Testis (tissue), 3 donors: ENCODE measurements around the gene PGD. TPM values are rescaled to one million over a fixed set of nuclear protein-coding genes. Genes with fewer than 3 reads are reported as not detected.

ENCODE experiments used
- DNase-seq: peaks from one replicate; pipeline ENCODE4 v3.0.0-alpha.2; 2019
- H3K27ac ChIP-seq, 2 donors: fragments of 200-600 bp; sonication (generic); one replicate each; pipeline ENCODE4 v1.5.1; 2019
- H3K27me3 ChIP-seq: fragments of 200-600 bp; sonication (generic); one replicate; pipeline ENCODE4 v1.5.1; 2019
- H3K36me3 ChIP-seq: fragments of 200-600 bp; sonication (generic); one replicate; pipeline ENCODE4 v1.5.1; 2017; ENCODE audit warnings: low read depth; ENCODE audit errors: missing control alignments
- H3K4me1 ChIP-seq: fragments of 200-600 bp; sonication (generic); one replicate; pipeline ENCODE4 v1.5.1; 2019
- H3K4me3 ChIP-seq, 2 donors: fragments of 200-600 bp; sonication (generic); one replicate each; pipeline ENCODE4 v1.5.1; 2017 to 2019
- H3K9me3 ChIP-seq: fragments of 200-600 bp; sonication (generic); one replicate; pipeline ENCODE4 v1.5.1; 2017
- CTCF ChIP-seq, 3 experiments: fragments of 450-650 bp in 2 of 3; fragments of 200-600 bp in 1 of 3; sonication (generic) in 1 of 3; IDR thresholded peaks; one replicate each; pipeline ENCODE4 v1.5.1; 2016 to 2019; ENCODE audit warnings: antibody characterized with exemption in 3 of 3, mild to moderate bottlenecking in 2 of 3, moderate library complexity in 1 of 3
- POLR2A ChIP-seq: fragments of 450-650 bp; IDR thresholded peaks from one replicate; pipeline ENCODE4 v1.6.1; 2017; ENCODE audit warnings: antibody characterized with exemption, mild to moderate bottlenecking, moderate library complexity
- WGBS, 2 donors: methylation state at CpG; one replicate each; pipeline ENCODE4 v1.1.5; 2018; 5-methylcytosine and 5-hydroxymethylcytosine counted together
- intact Hi-C: fragments of 100-400 bp; cut with DNase I; formaldehyde crosslinking; loops from one replicate; pipeline ENCODE4 v1.15.1; 2023; ENCODE audit warnings: low total_unique reads
- polyA plus RNA-seq: library from polyadenylated mRNA; stranded (reverse); fragments of 350-450 nt; fragmentation: Illumina TruSeq; extraction: RNeasy Lipid Tissue Mini Kit (QIAGEN cat#74804); gene quantifications from one replicate; pipeline ENCODE4 v1.2.3, GENCODE V29; 2014; ENCODE audit warnings: low read depth, low replicate concordance; ENCODE audit not compliant: insufficient read depth
- total RNA-seq, 2 donors: library from RNA; depleted of rRNA; stranded (reverse); fragments of >200 nt; gene quantifications; one replicate each; pipeline ENCODE4 v1.2.3, GENCODE V29; 2016

Gene PGD
- total and polyA plus RNA-seq, 3 donors from 2014 or later = 208 to 241 (median 209) TPM

- no peaks in the 10 kb centered on the region for H3K9me3 ChIP-seq
- intact Hi-C loops = no loop called here
- peaks cover 3% of the 10 kb centered on the region for H3K4me1 ChIP-seq
- H3K27me3 ChIP-seq = no peaks in the 10 kb centered on the region
- WGBS, 2 donors = 56 to 58% methylated on average over 9 of the region's 9 CpGs
- no peaks in the 10 kb centered on the region for H3K36me3 ChIP-seq
- TF ChIP-seq CTCF (IDR thresholded peaks at IDR 0.05) (no peak), POLR2A (no peak)
- DNase-seq = no peak
- H3K4me3 ChIP-seq = no peak overlapping the region
- no peak overlapping the region for H3K27ac ChIP-seq
These were observed 59.0 kb downstream of the PGD start for GRCh38 chr1:10457875-10458274.

- TF ChIP-seq CTCF (IDR thresholded peaks at IDR 0.05) (no peak), POLR2A (no peak)
- intact Hi-C loops = no loop called here
- H3K4me3 ChIP-seq = no peak overlapping the region
- no peak overlapping the region for H3K27ac ChIP-seq
- peaks cover 3% of the 10 kb centered on the region for H3K4me1 ChIP-seq
- H3K9me3 ChIP-seq = no peaks in the 10 kb centered on the region
- no peaks in the 10 kb centered on the region for H3K36me3 ChIP-seq
- WGBS, 2 donors = 58 to 67% methylated on average over 3 of the region's 3 CpGs
- no peak for DNase-seq
- H3K27me3 ChIP-seq = no peaks in the 10 kb centered on the region
These were observed 60.3 kb downstream of the PGD start for GRCh38 chr1:10459184-10459583.

GRCh38 chr1:10467078-10467477, 68.2 kb downstream of the PGD start:
- peaks cover 5% of the 10 kb centered on the region for H3K4me1 ChIP-seq
- no peaks in the 10 kb centered on the region for H3K27me3 ChIP-seq
- no peak overlapping the region for H3K4me3 ChIP-seq
- no peak for DNase-seq
- TF ChIP-seq POLR2A = no peak
- TF ChIP-seq CTCF (IDR thresholded peaks at IDR 0.05) = no peak
- no peaks in the 10 kb centered on the region for H3K9me3 ChIP-seq
- H3K27ac ChIP-seq = no peak overlapping the region
- H3K36me3 ChIP-seq = no peaks in the 10 kb centered on the region
- intact Hi-C loops = no loop called here
- WGBS, 2 donors = 95 to 98% methylated on average over 2 of the region's 2 CpGs

GRCh38 chr1:10470043-10470442, 71.2 kb downstream of the PGD start:
- no peak for TF ChIP-seq POLR2A
- no peak for TF ChIP-seq CTCF (IDR thresholded peaks at IDR 0.05)
- peaks cover 10% of the 10 kb centered on the region for H3K4me1 ChIP-seq
- no peak overlapping the region for H3K4me3 ChIP-seq
- WGBS, 2 donors = 92 to 96% methylated on average over 4 of the region's 4 CpGs
- intact Hi-C loops = no loop called here
- H3K27ac ChIP-seq = no peak overlapping the region
- H3K36me3 ChIP-seq = no peaks in the 10 kb centered on the region
- DNase-seq = no peak
- no peaks in the 10 kb centered on the region for H3K27me3 ChIP-seq
- no peaks in the 10 kb centered on the region for H3K9me3 ChIP-seq

Other genes with a start within 250 kb of the PGD start
- 100 to 1,000 TPM in 1 of 2 donors, 10 to 100 TPM in 1; 71.2 to 119 TPM for gene KIF1B, start 188.5 kb upstream of the PGD start, total RNA-seq
- 64.5 TPM for gene KIF1B, start 188.5 kb upstream of the PGD start, polyA plus RNA-seq
- gene CENPS, start 31.4 kb downstream of the PGD start, total RNA-seq = 10 to 100 TPM; 26.4 to 49.6 TPM
- gene CENPS, start 31.4 kb downstream of the PGD start, polyA plus RNA-seq = 125 TPM
- 1 to 10 TPM in 1 of 2 donors, under 1 TPM in 1; 0.62 to 1.4 TPM for gene CORT, start 51.0 kb downstream of the PGD start, total RNA-seq
- gene CORT, start 51.0 kb downstream of the PGD start, polyA plus RNA-seq = 0.98 TPM
- 10 to 100 TPM; 31.1 to 34.9 TPM for gene DFFA, start 73.5 kb downstream of the PGD start, total RNA-seq
- gene DFFA, start 73.5 kb downstream of the PGD start, polyA plus RNA-seq = 27.3 TPM
- gene PEX14, start 75.9 kb downstream of the PGD start, total RNA-seq = 10 to 100 TPM; 30.3 to 39.8 TPM
- gene PEX14, start 75.9 kb downstream of the PGD start, polyA plus RNA-seq = 28.6 TPM